CD4-positive, CD25-positive, alpha-beta regulatory T cell (primary cell): ENCODE data around the gene COL5A1. TPM values are rescaled to one million over a fixed set of nuclear protein-coding genes. Genes with fewer than 3 reads are reported as not detected.

Experiments
- ATAC-seq, 2 donors: fragments of 150-1000 bp; cut with Tn5 transposase; one replicate each; pipeline ENCODE4 v1.10.0; 2021; ENCODE audit warnings: low read depth in 2 of 2, moderate number of reproducible peaks in 2 of 2, moderate library complexity in 1 of 2
- DNase-seq, 3 donors: peaks; one replicate each; pipeline versions ENCODE4 v3.0.0 to v3.0.0-alpha.2; 2012 to 2022; ENCODE audit warnings: mixed read lengths in 1 of 3
- H3K27ac ChIP-seq: one replicate; pipeline ENCODE4 v1.7.0; 2013; ENCODE audit warnings: mild to moderate bottlenecking, low read length; ENCODE audit not compliant: insufficient read depth, poor library complexity, severe bottlenecking
- H3K27me3 ChIP-seq: one replicate; pipeline ENCODE4 v1.7.0; 2013; ENCODE audit warnings: low read length; ENCODE audit not compliant: control insufficient read depth, insufficient read depth
- H3K36me3 ChIP-seq: one replicate; pipeline ENCODE4 v1.7.0; 2013; ENCODE audit warnings: mild to moderate bottlenecking, low read length, moderate library complexity; ENCODE audit not compliant: control insufficient read depth, insufficient read depth
- H3K4me1 ChIP-seq: 2 replicates; pipeline ENCODE4 v1.7.0; 2013; ENCODE audit warnings: mild to moderate bottlenecking, low read length; ENCODE audit not compliant: insufficient read depth, control insufficient read depth, poor library complexity, severe bottlenecking
- H3K4me3 ChIP-seq: one replicate; pipeline ENCODE4 v1.7.0; 2013; ENCODE audit warnings: low read depth, mild to moderate bottlenecking, low read length, moderate library complexity
- H3K9me3 ChIP-seq, 2 experiments: 1 replicate in 1 of 2; 2 replicates in 1 of 2; pipeline ENCODE4 v1.7.0; 2013; ENCODE audit warnings: low read length in 2 of 2, mild to moderate bottlenecking in 1 of 2, moderate library complexity in 1 of 2; ENCODE audit not compliant: control insufficient read depth in 2 of 2
- H3K27ac Mint-ChIP-seq, 3 donors: one replicate each; pipeline ENCODE4 v1.8.0; 2020 to 2022; ENCODE audit warnings: mild to moderate bottlenecking in 3 of 3, mixed read lengths in 3 of 3, moderate library complexity in 2 of 3
- H3K27me3 Mint-ChIP-seq: one replicate; pipeline ENCODE4 v1.8.0; 2022; ENCODE audit warnings: mild to moderate bottlenecking, mixed read lengths
- H3K36me3 Mint-ChIP-seq: one replicate; pipeline ENCODE4 v1.8.0; 2020; ENCODE audit warnings: mixed read lengths
- H3K4me1 Mint-ChIP-seq, 4 donors: one replicate each; pipeline ENCODE4 v1.8.0; 2020 to 2022; ENCODE audit warnings: mixed read lengths in 4 of 4, mild to moderate bottlenecking in 1 of 4
- H3K4me3 Mint-ChIP-seq, 4 donors: one replicate each; pipeline ENCODE4 v1.8.0; 2020 to 2022; ENCODE audit warnings: mild to moderate bottlenecking in 4 of 4, mixed read lengths in 4 of 4, moderate library complexity in 3 of 4
- H3K9me3 Mint-ChIP-seq, 7 donors: one replicate each; pipeline ENCODE4 v1.8.0; 2020 to 2022; ENCODE audit warnings: mixed read lengths in 7 of 7, mild to moderate bottlenecking in 3 of 7, moderate library complexity in 2 of 7
- polyA plus RNA-seq, 4 donors: library from polyadenylated mRNA; unstranded; fragments of 300-500 nt; fragmentation: Illumina TruSeq; gene quantifications; one replicate each; pipeline ENCODE4 v1.2.3, GENCODE V29; 2021
- total RNA-seq: library from RNA; stranded (reverse); gene quantifications from one replicate; pipeline ENCODE4 v1.2.3, GENCODE V29; 2022

The COL5A1 gene
- total and polyA plus RNA-seq, 5 donors from 2014 or later = 0.02 to 1.7 (median 0.10) TPM; not detected in 2

- Mint-ChIP-seq H3K4me3 (no peak overlapping the region), H3K36me3 (no peaks in the 10 kb centered on the region), H3K27ac (no peak overlapping the region), H3K27me3 (no peaks in the 10 kb centered on the region), H3K4me1 (no peaks in the 10 kb centered on the region), H3K9me3 (no peaks in the 10 kb centered on the region)
- Histone ChIP-seq H3K4me1 (no peaks in the 10 kb centered on the region), H3K9me3 (no peaks in the 10 kb centered on the region), H3K36me3 (no peaks in the 10 kb centered on the region), H3K27me3 (no peaks in the 10 kb centered on the region), H3K4me3 (no peak overlapping the region), H3K27ac (no peak overlapping the region)
- DNase-seq (no peak), ATAC-seq (no peak)
These were observed 163.3 kb downstream of the COL5A1 start for GRCh38 chr9:134804871-134805270.

DNA sequence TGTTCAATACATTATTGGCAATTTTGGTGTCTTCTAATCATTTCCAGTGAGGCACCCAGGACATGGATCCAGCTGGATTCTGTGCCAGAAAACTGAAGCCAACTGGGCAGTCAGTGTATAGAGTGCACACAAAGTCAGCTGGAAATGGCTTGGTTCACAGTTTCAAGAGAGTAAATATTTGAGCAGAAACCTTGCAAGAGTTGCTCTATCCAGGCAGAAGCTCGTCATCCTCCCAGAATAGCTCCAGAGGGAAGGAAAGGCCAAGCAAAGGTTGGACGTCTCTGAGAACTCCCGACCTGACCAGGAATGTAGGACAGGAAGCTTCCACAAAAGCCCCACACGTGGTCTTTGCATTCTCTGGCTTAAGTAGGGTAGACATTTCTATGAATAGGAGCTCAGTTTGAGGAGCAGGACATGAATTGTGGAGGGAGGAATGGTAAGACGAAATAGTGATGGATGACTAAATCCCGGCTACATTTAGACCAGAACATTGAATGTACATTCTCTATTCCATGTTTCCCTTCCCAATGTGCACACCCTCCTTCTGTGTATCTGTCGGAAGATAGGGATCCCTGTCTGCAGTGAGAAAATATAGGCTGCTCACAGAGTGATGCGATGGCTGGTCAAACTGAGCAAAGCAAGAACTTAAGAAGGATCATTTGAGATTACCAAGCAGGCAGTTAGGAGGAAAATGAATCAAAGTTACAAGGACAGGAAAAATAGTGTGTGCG is 166.3 kb downstream of the COL5A1 start:
- Histone ChIP-seq H3K27ac (no peak overlapping the region), H3K4me3 (no peak overlapping the region), H3K27me3 (no peaks in the 10 kb centered on the region), H3K9me3 (no peaks in the 10 kb centered on the region), H3K4me1 (no peaks in the 10 kb centered on the region), H3K36me3 (no peaks in the 10 kb centered on the region)
- Mint-ChIP-seq H3K4me1 (no peaks in the 10 kb centered on the region), H3K27ac (no peak overlapping the region), H3K27me3 (no peaks in the 10 kb centered on the region), H3K4me3 (no peak overlapping the region), H3K9me3 (peaks cover 0 to 1% (median 0%) of the 10 kb centered on the region in 7 donors), H3K36me3 (no peaks in the 10 kb centered on the region)
- no peak for ATAC-seq
- no peak for DNase-seq

DNA sequence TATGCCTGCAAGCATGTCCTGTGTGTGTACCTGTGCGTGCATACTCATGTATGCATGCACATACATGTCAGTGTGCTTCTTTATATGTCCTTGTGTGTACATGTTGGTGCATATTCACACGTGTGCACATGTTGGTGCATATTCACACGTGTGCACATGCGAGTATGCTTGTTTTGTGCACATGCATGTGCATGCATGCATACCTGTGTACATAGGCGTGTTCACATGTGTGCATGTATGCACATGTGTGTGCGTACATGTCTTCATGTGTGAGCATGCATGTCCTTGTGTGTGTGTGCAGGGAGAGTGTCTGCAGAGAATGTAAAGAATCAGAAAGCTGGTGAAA is 166.8 kb downstream of the COL5A1 start:
- no peak overlapping the region for H3K27ac Mint-ChIP-seq
- ATAC-seq = no peak
- no peaks in the 10 kb centered on the region for H3K36me3 Mint-ChIP-seq
- no peaks in the 10 kb centered on the region for H3K9me3 ChIP-seq
- H3K4me3 ChIP-seq = no peak overlapping the region
- H3K9me3 Mint-ChIP-seq = peaks cover 0 to 1% (median 0%) of the 10 kb centered on the region in 7 donors
- DNase-seq = no peak
- no peak overlapping the region for H3K27ac ChIP-seq
- no peaks in the 10 kb centered on the region for H3K27me3 Mint-ChIP-seq
- H3K36me3 ChIP-seq = no peaks in the 10 kb centered on the region
- H3K4me3 Mint-ChIP-seq = no peak overlapping the region
- H3K27me3 ChIP-seq = no peaks in the 10 kb centered on the region
- H3K4me1 ChIP-seq = no peaks in the 10 kb centered on the region
- H3K4me1 Mint-ChIP-seq = no peaks in the 10 kb centered on the region

- no peaks in the 10 kb centered on the region for H3K4me1 ChIP-seq
- H3K4me3 ChIP-seq = no peak overlapping the region
- Mint-ChIP-seq H3K36me3 (no peaks in the 10 kb centered on the region), H3K4me1 (no peaks in the 10 kb centered on the region), H3K27ac (no peak overlapping the region), H3K9me3 (peaks cover 0 to 1% (median 0%) of the 10 kb centered on the region in 7 donors), H3K27me3 (no peaks in the 10 kb centered on the region), H3K4me3 (no peak overlapping the region)
- H3K27me3 ChIP-seq = no peaks in the 10 kb centered on the region
- H3K36me3 ChIP-seq = no peaks in the 10 kb centered on the region
- no peak overlapping the region for H3K27ac ChIP-seq
- ATAC-seq (no peak), DNase-seq (no peak)
- no peaks in the 10 kb centered on the region for H3K9me3 ChIP-seq
These were observed 167.7 kb downstream of the COL5A1 start for GRCh38 chr9:134809292-134809691.

DNA sequence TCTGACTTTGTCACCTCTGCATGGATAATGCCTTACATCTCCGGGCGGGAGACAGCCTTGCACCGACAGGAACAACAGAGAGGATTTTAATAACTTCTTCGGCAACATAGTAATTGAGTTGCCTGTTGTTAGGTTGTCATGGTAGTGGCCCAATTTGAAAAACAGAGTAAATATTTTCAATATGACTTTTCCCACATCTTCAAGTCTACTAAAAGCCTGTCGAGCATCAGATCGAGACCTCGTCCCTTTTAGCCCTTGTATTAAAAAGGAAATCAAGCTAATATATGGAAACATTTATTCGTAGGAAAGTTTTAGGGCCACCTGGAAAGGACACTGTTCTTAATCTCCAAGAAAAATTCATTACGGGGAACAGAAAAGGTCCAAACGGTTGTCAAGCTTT is 168.2 kb downstream of the COL5A1 start:
- no peaks in the 10 kb centered on the region for H3K36me3 Mint-ChIP-seq
- no peak overlapping the region for H3K27ac ChIP-seq
- H3K27ac Mint-ChIP-seq = no peak overlapping the region
- DNase-seq (no peak), ATAC-seq (no peak)
- no peaks in the 10 kb centered on the region for H3K27me3 ChIP-seq
- H3K9me3 Mint-ChIP-seq = peaks cover 0 to 1% (median 0%) of the 10 kb centered on the region in 7 donors
- H3K4me1 ChIP-seq = no peaks in the 10 kb centered on the region
- H3K4me1 Mint-ChIP-seq = no peaks in the 10 kb centered on the region
- no peaks in the 10 kb centered on the region for H3K9me3 ChIP-seq
- no peaks in the 10 kb centered on the region for H3K36me3 ChIP-seq
- H3K4me3 Mint-ChIP-seq = no peak overlapping the region
- no peaks in the 10 kb centered on the region for H3K27me3 Mint-ChIP-seq
- H3K4me3 ChIP-seq = no peak overlapping the region

- H3K4me1 Mint-ChIP-seq = no peaks in the 10 kb centered on the region
- Histone ChIP-seq H3K9me3 (no peaks in the 10 kb centered on the region), H3K4me1 (no peaks in the 10 kb centered on the region), H3K27me3 (no peaks in the 10 kb centered on the region), H3K4me3 (no peak overlapping the region), H3K27ac (no peak overlapping the region), H3K36me3 (no peaks in the 10 kb centered on the region)
- H3K36me3 Mint-ChIP-seq = no peaks in the 10 kb centered on the region
- H3K4me3 Mint-ChIP-seq = no peak overlapping the region
- no peak overlapping the region for H3K27ac Mint-ChIP-seq
- H3K27me3 Mint-ChIP-seq = no peaks in the 10 kb centered on the region
- ATAC-seq = no peak
- DNase-seq = no peak
- peaks cover 0 to 1% (median 0%) of the 10 kb centered on the region in 7 donors for H3K9me3 Mint-ChIP-seq
These were observed 169.6 kb downstream of the COL5A1 start for GRCh38 chr9:134811079-134811672.

DNA sequence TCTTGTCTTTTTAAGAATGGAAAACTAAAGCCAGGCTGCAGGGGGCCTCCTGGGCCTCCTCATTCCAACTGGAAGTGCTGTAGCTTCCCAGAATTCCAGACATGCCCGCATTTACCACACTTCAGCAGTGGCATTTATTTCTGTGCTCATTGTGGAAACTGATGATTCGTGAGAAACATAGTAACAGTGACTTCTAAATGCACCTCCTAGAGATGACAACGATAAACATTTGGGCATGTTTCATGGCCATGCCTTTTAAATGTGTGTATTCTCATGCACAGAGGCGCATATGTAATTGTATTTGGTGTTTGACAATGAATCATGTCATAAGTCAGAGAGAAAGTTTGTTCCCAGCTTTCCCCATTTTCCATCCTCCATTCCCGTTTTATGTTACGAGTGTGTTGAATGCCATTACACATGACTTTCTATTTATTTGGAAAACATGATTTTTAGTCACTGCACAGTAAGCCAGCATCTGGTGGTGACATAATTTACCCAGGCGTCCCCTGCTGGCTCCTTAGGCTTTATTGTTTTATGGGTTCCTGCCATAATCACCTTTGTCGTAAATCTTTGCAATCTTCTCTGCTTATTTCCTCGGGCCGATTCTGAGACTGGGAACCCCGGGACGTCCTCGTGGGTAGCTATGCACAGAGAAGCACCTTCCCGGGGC is 170.2 kb downstream of the COL5A1 start:
- H3K27me3 ChIP-seq = no peaks in the 10 kb centered on the region
- no peaks in the 10 kb centered on the region for H3K9me3 ChIP-seq
- no peaks in the 10 kb centered on the region for H3K4me1 Mint-ChIP-seq
- DNase-seq (no peak), ATAC-seq (no peak)
- H3K9me3 Mint-ChIP-seq = peaks cover 0 to 1% (median 0%) of the 10 kb centered on the region in 7 donors
- no peak overlapping the region for H3K4me3 ChIP-seq
- no peaks in the 10 kb centered on the region for H3K27me3 Mint-ChIP-seq
- H3K36me3 Mint-ChIP-seq = no peaks in the 10 kb centered on the region
- no peaks in the 10 kb centered on the region for H3K36me3 ChIP-seq
- H3K4me1 ChIP-seq = no peaks in the 10 kb centered on the region
- no peak overlapping the region for H3K4me3 Mint-ChIP-seq
- H3K27ac Mint-ChIP-seq = no peak overlapping the region
- no peak overlapping the region for H3K27ac ChIP-seq

DNA sequence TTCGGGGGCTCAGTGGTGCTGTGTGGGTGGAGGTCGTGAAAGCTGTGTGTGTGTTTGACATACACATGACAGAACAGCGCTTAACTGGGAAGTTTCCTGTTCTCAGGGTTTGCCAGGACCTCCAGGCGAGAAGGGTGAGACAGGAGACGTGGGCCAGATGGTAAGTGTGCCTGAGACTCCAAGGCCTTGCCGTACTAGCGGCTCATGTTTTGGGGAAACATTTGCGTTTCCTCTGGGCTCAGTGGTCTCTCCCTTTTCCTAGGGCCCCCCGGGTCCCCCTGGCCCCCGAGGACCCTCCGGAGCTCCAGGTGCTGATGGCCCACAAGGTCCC is 170.7 kb downstream of the COL5A1 start:
- Mint-ChIP-seq H3K9me3 (peaks cover 0 to 1% (median 0%) of the 10 kb centered on the region in 7 donors), H3K4me1 (no peaks in the 10 kb centered on the region), H3K27me3 (no peaks in the 10 kb centered on the region), H3K36me3 (no peaks in the 10 kb centered on the region), H3K4me3 (no peak overlapping the region), H3K27ac (no peak overlapping the region)
- Histone ChIP-seq H3K4me3 (no peak overlapping the region), H3K27me3 (no peaks in the 10 kb centered on the region), H3K9me3 (no peaks in the 10 kb centered on the region), H3K4me1 (no peaks in the 10 kb centered on the region), H3K27ac (no peak overlapping the region), H3K36me3 (no peaks in the 10 kb centered on the region)
- ATAC-seq (no peak), DNase-seq (no peak)
